Subcutaneous adipose tissue (tissue), 4 donors: ENCODE measurements around the gene SPACA4. TPM values are rescaled to one million over a fixed set of nuclear protein-coding genes. Genes with fewer than 3 reads are reported as not detected.

Experiments used
- CTCF ChIP-seq: fragments of 450-650 bp; IDR thresholded peaks from one replicate; pipeline ENCODE4 v1.5.1; 2016; ENCODE audit warnings: low read depth, mild to moderate bottlenecking, control low read depth, antibody characterized with exemption, moderate library complexity
- total RNA-seq, 4 donors: library from RNA; depleted of rRNA; stranded (reverse); fragments of >200 nt; gene quantifications; one replicate each; pipeline ENCODE4 v1.1.0, GENCODE V29; 2016

SPACA4 gene
- total RNA-seq, 4 donors from 2014 or later: not detected

DNA sequence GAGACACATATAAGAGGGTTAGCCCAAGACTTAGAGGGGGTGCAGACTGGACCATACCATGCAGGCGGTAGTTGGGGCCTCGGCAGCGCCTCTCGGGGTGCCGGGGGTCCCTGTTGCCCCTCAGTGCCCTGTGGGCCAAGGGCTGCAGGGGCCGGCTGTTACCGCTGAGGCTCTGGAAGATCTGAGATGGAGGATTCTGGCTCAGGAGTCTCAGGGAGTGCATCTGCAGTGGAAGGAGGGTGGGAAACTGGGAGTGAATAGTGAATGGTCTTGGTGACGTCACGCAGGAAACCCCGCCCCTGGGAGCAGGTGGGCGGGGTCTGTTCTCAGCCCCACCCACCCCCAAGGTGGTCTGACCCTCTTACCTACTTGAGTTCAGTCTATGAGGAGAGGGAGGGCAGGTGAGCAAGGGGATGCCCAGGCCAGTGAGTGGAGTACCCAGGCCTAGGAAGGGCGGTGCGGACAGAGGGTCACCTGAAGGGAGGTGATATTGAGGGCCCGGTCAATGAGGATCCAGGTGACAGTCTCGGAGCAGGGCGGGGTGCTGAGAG, 32.4 kb downstream of the SPACA4 start:
- TF ChIP-seq CTCF: no peak

GRCh38 chr19:48639483-48640375, 33.2 kb downstream of the SPACA4 start:
- TF ChIP-seq CTCF: no peak

GRCh38 chr19:48641850-48642249, 35.3 kb downstream of the SPACA4 start:
- no peak for TF ChIP-seq CTCF

- TF ChIP-seq CTCF: no peak
Observed at GRCh38 chr19:48642862-48643261, 36.3 kb downstream of the SPACA4 start.

- TF ChIP-seq CTCF: no peak
Observed at GRCh38 chr19:48644355-48644754, 37.8 kb downstream of the SPACA4 start.

DNA sequence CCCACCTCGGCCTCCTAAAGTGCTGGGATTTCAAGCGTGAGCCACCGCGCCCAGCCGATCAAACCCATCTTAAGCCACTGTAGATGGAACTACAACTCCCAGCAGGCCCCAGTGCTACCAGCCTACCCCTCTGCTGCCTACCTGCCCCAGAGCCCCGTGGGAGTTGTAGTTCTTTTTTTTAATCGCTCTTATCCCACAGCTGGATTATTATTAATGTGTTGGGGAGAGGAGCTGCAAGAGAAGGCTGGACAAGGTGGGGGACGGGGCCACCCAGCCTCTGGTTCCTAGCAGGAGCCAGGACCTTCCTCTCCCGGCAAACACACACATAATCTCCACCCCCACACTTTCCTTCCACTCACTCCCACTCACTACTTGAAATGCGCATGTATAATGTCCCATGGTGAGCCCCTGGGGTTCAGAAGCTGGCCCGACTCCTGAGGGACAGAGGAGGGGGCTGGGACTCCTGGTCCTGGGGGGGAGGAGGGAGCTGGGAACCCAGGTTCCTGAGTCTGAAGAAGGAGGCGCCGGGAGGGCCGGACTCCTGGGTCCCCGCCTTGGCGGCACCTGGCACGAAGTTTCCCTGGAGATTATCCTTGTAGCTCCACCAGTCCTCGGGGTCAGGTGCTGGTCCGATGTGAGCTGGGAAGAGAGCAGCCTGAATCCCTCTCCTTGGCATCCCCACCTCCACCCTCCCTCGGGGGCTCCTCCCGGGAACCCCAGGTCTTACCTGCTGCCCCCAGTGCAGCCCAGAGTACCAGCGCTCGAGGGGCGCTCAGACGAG, 38.5 kb downstream of the SPACA4 start:
- no peak for TF ChIP-seq CTCF

- no peak for TF ChIP-seq CTCF
Observed at GRCh38 chr19:48645620-48646000, 39.1 kb downstream of the SPACA4 start.
